ENCODE data around the gene EYA2.

The EYA2 gene

DNA sequence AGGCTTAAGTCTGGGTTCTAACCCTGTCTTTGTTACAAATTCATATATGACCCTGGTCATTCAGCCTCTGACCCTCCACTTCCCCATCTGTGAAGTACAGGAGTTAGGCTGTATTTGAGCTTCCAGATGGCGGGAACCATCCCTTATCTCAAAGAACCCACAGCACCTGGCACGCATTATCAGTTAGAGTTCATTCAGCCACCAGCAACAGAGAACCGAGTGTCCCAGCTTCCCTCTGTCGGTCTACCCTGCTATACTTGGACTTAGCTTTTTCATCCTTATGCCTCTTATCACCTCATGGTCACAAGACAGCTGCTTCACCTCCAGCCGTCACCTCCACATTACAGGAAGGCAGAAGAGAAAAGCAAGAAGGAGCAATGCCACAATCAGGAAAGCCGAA is 147.8 kb downstream of the EYA2 start:
- no peak for DNase-seq (ENCODE audit: low read depth)
- H3K4me3 ChIP-seq (ENCODE audit: low read length): no peak overlapping the region
- no peak for TF ChIP-seq CTCF (conservative IDR thresholded peaks at IDR 0.05; ENCODE audit: low read depth, low read length)

DNA sequence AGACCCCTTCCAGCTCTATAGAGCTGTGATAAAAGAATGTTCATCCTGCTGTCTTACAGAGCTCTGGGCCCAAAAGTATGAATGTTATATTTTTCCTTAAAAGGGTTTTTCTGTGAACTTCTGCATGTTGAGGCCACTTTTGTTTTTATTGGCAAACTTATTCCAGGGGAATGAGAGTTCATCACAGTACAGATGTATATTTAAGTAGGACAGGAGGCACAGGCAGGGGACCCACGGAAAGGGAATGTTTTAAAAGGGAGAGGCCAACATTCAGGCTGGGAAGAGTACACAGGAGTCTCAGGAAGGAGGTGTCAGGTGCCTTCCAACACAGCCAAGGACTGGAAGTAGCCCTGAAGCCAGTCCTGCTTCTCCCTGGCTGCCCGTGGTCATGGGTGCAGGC is 148.4 kb downstream of the EYA2 start:
- no peak for DNase-seq (ENCODE audit: low read depth)
- no peak for TF ChIP-seq CTCF (conservative IDR thresholded peaks at IDR 0.05; ENCODE audit: low read depth, low read length)
- H3K4me3 ChIP-seq (ENCODE audit: low read length): no peak overlapping the region

GRCh38 chr20:47044938-47045337 is 150.3 kb downstream of the EYA2 start:
- DNase-seq (ENCODE audit: low read depth): no peak

DNA sequence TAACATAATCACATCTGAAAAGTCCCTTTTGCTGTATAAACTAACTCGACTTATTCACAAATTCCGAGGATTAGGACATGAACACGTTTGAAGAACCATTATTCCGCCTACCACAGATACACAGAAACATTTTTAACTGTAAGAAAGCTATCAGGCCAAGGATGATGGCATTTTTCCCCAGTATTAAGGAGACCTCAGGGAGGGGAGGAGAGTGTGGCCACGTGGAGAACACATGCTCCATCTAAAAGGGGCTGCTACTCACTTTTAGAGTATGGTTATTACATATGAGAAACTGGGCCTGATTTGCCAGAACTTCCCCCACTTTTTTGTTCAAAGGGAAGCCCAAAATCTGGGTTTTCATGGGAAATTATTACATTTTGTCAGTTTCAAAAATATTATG is 153.4 kb downstream of the EYA2 start:
- TF ChIP-seq CTCF (conservative IDR thresholded peaks at IDR 0.05; ENCODE audit: low read depth, low read length): no peak
- H3K4me3 ChIP-seq (ENCODE audit: low read length): no peak overlapping the region
- DNase-seq (ENCODE audit: low read depth): no peak

More at GRCh38 chr20:47044938-47045337, 150.3 kb downstream of the EYA2 start:
- TF ChIP-seq CTCF (conservative IDR thresholded peaks at IDR 0.05; ENCODE audit: low read depth, low read length): no peak
- H3K4me3 ChIP-seq (ENCODE audit: low read length): no peak overlapping the region

GRCh38 chr20:47049771-47050170 is 155.1 kb downstream of the EYA2 start:
- TF ChIP-seq CTCF (conservative IDR thresholded peaks at IDR 0.05; ENCODE audit: low read depth, low read length): no peak
- H3K4me3 ChIP-seq (ENCODE audit: low read length): no peak overlapping the region
- no peak for DNase-seq (ENCODE audit: low read depth)

DNA sequence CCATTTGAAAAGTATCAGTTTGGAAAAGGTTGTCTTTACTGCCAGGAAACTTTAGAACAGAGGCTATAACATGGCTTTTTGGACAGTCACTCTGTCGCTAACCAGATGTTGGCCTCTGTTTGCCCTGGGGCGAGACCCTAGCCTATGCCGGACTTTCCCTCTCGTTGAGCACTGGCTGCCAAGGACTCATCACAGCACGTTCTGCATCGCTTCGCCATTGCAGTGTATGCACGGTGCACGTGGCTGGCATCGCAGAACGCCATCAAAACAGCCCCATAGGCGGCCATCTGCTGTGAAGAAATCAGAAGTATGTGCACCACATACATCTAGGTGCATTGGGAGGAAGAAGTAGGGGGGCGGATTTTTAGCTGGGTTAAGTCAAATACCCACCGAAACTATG is 156.4 kb downstream of the EYA2 start:
- H3K4me3 ChIP-seq (ENCODE audit: low read length): no peak overlapping the region
- no peak for DNase-seq (ENCODE audit: low read depth)
- TF ChIP-seq CTCF (conservative IDR thresholded peaks at IDR 0.05; ENCODE audit: low read depth, low read length): no peak

DNA sequence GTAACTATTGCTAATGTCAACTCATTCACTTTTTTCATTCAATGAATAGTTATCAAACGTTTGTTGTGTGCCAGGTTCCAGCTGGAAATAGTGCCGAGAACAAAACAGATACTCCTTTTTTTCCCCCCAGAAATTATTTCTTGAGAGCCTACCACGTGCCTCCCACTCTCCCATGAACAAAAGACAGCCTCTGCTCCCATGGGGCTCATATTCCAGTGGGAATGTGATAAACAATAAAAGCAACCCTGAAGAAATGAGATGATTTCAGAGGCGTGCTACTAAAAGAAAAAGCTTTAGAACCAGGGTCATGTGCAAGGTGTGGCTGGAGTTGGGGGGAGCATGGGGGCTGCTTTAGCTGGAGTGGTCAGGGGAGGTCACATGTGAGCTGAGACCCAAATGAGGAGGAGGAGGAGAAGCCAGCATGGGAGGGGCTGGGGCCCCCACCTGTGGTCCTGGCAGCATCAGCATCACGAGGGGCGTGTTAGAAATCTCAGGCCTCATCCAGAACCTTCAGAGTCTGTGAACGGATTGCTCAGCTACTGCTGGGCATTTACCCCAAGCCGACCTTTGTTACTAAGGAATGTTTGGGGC is 157.4 kb downstream of the EYA2 start:
- peak; percentile 58 for DNase-seq (ENCODE audit: low read depth)
- H3K4me3 ChIP-seq (ENCODE audit: low read length): no peak overlapping the region
- TF ChIP-seq CTCF (conservative IDR thresholded peaks at IDR 0.05; ENCODE audit: low read depth, low read length): no peak
